Activated T-helper 1 cell treated with anti-CD3 and anti-CD28 coated beads, Interleukin-2, amount 50 U/mL, for 16 hours (primary cell): ENCODE measurements around the gene SMPD2.

Experiments
- DNase-seq, 2 donors: peaks; one replicate each; pipeline ENCODE4 v3.0.0-alpha.2; 2020; ENCODE audit warnings: low read depth in 1 of 2, low spot score in 1 of 2

SMPD2 gene

DNA sequence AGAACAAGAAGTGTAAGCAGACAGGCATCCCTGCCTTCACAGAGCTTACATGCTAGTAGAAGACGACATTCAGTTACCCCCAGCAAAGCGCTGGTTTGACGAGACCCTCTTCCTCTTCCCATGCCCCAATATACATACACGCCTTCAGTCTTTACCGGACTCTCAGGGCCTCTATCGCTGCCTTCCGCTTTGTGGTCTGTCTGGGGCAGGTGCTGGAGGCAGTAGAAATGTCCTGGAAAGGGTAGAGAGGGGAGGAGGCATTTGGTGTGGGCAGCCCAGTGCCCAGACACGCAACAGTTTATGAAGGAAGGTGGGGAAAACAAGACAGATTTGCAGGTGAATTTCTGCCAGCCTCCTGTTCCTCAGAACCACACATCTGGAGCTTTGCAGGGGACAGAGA is 6.0 kb downstream of the SMPD2 start:
- DNase-seq = no peak

DNA sequence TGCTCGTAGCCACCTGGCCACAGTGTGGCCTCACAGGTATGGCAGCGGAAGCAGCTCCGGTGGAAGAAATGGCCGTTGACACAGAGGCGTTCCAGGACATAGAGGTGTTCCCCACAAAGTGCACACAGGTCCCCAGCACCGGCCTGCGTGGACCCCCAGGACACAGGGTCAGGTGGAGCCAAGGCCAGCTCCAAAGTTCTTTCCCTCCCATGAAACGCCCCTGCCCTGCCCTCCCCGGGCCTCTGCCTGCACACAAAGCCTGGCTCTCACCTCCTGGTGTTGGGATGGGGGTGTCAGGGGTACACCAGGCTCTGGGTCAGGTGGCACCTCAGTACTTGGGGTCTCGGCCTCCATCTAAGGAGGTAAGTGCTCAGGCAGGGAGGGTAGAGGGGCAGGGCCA is 6.6 kb downstream of the SMPD2 start:
- DNase-seq = no peak

DNA sequence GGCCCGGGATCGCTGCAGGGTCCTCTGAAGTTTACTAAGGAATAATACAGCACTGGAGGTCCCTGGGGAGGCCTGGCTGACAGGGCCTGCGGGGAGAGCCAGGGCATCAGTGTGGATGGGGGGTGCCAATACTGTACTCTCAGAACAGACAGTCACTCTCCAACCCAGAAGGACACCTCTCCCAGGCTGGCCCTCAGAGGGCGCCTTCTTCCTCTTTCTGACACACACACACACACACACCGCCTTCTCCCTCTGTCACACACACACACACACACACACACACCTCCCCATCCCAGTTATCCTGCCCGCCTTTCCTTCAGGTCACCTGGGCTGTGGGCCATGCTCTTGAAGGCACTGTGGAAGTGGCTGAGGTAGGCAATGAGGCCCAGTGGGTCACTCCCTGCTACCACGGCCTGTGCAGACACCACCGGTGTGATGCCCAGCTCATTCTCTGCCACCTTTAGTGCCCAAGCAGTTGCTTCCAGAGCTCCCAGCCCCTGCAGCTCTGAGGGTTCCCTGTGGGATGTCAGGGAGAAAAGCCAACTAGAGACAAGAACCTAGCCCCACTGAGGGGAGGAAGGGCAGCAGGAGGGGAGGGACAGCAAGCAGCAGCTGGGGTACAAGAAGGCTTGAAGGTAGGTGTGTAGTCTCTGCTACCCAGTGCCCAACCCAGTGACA is 7.5 kb downstream of the SMPD2 start:
- DNase-seq = no peak

DNA sequence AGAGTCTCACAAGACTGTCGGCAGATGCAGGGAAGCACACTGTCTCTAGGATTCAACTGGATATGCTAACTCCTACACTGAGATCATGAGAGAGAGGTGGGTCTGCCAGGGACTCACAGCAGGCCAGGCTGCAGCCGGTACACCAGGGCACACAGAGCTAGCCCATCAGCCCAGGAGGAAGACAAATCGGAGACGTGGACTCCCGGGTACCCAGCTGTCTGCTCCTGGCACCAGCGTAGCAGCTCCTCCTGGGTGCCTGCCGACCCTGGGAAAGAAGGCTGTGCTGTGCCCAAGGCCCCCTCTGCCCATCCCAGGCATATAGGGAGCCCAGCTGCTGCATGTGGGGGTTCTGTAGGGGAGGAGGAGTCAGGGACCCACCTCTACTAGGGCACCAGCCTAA is 8.1 kb downstream of the SMPD2 start:
- DNase-seq = no peak

DNA sequence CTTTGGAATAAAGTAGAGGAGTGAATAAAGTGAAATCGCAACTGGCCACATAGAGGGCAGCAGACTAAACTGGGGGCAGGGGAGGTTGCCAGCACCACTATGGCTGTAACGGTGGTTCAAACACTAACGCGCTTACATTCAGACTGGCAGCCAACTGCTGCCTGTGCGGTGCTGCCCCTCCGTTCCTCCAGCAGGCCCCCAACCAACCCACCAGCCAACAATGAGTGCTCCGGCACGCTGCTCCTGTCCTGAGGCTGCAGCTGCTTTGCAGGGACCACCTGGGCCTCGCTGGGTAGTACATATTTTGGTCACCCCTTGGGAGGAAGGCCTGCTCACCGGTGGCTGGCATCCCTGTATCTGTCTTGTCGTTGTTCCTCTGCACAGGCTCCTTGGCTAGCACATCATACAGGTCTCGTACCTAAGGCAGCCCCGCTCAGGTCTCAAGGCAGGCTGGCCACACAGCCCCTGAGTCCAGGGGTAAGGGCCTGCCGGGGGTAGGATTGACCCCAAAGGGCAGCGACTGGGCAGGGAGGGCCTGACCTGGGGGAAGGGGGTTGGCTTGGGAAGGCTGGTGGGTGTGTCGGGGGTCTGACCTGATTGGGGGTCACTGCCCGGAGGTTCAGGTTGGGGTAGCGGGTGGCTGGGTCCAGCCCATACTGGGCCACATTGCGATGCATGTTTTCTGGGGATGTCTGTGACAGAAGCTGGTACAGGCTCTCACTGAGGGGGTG is 8.7 kb downstream of the SMPD2 start:
- no peak for DNase-seq

DNA sequence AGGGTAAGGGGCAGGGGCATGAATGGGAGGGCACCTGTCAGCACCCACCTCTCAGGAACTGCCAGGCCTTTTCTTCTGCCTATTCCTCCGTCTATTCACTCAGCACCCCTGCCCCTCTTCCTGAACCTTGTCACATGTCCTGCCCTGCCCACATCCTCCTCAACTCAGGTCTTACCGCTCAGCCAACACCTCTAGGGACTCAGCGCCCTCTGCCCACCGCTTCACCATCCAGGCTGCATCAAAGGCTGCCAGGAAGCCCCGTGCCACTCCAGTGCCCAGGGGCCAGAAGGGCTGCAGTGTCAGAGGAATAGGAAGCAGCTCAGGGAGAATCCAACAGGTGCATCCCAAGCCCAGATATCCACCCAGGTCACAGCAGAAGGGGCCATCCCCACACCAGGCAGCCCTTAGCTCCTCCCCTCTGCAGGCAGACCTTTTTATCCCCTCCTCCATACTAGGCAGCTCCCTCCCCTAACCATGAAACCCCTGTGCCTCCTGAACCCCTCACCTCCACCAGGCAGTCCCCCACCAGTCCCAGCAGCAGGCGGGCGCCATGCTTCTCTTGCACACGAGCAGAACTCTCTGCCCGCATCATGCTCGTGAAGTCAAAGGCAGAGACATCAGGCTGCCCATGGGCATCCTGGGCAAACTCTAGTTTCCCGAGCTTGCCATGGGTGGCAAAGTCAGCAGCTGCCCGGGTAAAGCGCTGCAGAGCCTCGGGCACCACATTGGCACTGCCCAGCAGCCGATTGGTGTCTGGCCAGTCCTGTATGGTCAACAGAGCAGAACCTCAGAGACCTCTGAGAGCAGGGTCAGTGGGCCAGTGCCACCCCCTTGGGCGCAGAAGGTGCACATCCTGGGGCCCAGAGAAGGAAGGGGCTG is 9.5 kb downstream of the SMPD2 start:
- no peak for DNase-seq

DNA sequence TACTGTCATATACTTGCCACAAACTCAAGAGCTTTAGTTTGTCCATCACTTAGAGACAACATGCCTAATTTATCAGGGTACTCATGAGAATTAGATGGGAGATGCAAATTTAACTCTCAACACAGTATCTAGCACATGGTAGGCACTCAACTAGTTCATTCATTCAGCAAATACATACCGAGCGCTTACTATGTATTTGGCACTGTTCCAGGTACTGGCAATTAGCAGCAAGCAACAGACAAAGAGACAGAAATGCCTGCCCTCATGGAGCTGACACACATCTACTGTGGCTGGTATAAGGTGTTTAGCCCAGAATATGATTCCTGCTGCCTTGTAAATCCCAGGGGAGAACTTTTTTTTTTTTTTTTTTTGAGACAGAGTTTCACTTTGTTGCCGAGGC is 10.3 kb downstream of the SMPD2 start:
- DNase-seq = no peak

DNA sequence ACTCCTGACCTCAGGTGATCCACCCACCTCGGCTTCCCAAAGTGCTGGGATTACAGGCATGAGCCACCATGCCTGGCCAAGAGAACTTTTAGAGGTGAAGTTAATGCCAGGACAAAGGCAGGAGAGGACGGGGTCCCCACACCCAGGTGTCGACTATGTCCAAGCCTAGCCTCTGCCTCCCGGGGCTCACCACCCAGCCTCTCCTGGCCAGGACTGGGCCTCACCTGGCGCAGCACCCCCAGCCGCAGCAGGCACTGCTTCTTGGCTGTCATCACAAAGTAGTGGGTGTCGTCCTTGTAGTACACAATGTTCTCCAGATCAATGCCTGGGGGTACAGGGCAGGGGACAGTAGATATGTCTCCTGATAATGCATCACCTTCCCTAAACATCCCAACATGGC is 10.9 kb downstream of the SMPD2 start:
- DNase-seq = no peak

DNA sequence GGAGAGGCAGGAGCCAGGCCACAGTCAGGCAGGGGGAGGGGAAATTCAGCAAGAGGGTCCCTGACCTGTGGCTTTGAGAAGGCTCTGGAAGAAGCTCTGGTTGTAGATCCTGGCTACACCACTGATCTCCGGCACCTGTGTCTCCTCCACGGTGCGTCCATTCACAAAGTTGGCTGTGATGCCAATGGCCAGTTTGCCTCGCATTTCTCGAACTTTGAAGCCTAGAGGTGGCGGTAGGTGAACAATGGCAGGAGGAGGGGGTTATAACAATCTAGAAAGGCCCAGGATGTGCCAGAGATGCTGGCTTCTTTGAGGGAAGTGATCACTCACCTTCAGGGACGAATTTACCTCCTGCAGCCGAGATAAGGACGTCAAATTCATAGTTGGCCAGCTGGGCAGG is 11.7 kb downstream of the SMPD2 start:
- DNase-seq = no peak

DNA sequence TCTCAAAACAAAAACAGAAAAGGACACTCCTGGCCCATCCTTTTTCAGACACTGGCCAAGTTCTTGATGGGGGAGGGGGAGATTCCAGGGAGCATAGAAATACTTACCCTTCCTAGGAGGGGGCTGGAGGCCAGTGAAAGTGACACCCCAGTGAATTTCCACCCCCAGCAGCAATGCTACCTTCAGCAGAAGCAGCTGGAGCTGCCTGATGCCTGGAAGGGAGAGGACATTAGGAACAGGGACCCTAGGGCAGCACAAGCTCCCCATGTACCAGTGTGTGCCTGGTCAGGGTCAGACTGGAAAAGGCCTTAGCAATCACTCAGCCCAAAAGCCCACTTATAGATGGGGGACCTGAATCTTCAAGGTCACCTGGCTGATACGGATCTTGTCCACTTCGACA is 12.6 kb downstream of the SMPD2 start:
- no peak for DNase-seq

DNA sequence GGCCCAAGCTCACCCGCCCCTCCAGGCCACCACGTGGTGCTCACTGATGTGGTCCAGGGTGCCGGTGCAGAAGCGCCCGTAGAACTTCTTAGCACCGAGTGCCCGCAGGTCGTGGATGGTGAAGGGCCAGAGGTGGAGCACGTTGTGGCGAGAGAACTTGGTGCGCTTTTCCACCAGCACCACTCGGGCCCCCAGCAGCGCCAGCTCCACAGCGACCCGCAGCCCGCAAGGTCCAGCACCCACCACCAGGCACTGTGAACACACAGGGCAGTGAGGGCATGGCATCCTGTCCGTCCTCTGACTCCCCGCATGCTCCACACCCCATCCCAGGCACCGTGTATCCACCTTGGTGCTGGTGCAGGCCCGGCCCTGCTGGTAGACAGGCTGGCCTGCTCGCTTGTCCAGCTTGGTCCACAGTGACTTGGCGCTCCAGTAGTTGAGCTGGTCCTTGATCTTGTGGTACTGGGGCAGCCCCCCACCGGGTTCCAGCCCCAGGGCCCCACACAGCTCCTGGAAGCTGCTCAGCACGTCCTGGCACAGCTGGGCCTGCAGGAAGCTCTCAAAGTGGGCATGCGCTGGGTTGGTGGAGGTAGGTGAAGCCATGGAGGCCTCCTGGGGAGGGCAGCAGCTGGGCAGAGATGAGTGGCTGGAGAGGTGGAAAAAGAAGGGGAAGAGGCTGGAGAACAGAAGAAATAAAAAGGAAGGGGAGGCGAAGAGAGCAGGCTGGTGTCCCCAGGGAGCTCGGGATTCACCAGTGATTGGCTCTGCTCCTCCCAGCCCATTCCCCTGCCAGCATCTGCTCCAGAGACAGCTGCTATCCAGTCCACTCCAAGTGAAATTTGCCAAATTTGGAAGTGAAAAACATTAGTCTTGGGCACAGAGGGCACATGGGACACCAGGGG is 13.3 kb downstream of the SMPD2 start:
- no peak for DNase-seq

DNA sequence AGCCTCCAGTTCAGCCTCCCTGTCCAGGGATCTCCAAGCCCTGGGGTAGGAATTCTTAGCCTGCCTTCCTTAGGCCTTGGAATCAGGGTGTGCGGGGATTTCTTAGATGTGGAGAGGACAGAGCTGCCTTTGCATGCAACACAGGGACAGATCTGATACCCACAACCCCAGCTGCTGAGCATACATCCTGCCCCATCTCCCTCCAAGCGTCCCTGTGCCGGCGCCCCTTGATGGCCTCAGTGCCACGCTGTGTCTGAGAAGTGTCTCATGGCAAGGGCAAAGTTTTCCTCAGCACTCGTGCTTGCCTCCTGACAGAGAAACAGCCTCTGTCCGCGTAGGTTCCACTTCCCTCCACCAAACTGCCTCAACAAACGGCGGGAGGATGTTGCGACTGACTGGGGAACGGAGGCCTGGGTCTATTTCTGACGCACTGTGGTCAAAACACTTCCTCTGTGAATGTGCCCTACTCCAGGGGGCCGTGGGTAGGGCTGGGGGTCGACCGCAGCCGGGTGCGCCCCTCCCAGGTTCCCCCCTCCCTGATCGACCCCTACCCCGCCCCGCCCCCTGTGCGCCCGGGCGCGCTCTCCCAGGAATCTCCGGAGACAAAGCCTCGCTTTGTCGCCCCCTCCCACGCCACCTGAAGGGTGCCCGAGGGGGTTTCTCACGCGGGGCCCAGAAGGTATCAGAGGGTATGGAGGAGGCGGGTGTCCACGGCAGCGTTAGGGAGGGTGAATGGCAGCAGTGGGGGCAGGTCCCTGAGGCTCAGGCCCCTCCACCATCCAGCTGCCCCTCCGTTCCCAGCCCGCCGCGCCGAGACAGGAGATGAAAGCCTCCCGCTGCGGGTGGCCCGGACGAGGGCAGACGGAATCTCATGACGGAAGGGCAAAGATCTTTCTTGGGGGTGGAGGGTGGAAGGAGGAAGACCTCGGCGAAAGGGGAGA is 14.2 kb downstream of the SMPD2 start:
- peak; percentile 30 to 54 for DNase-seq

DNA sequence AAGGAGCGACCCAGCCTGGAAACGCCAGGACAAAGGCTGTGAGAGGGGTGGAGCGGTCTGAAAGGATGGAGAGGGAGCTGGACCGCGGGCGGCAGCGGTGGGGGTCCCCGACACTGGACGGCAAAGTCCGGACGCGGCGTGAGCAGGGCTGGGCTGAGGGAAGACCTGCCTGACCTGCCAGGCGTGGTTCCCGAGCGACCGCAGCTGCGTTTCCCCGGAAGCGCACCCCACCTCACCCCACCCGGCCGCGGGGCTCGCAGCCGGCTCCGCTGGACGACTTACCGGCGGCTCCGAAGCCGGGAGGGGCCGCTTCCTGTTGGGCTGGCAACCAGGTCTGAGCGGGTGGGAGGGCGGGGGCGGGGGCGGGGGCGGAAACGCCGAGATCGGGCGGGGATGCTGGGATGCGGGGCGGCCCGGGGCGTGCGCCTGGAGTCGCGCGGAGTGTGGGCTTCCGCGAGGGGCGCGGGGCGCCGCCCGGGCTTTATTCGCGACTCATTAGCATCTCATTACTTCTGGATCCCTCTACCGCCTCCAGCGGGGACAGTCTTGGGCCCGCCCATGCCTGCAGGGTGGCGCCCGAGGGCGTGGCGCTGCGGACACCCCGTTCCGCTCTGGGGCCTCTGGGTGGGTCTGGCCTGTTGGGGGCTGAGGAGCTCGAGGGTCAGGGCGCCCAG is 15.1 kb downstream of the SMPD2 start, which contains the start of gene MICAL1:
Gene MICAL1, minus strand, starts transcription at position 336 of the 674 bp plus-strand sequence. CDS start 1,576 bp downstream, outside the sequence.
- DNase-seq = peak; percentile 41 to 59

DNA sequence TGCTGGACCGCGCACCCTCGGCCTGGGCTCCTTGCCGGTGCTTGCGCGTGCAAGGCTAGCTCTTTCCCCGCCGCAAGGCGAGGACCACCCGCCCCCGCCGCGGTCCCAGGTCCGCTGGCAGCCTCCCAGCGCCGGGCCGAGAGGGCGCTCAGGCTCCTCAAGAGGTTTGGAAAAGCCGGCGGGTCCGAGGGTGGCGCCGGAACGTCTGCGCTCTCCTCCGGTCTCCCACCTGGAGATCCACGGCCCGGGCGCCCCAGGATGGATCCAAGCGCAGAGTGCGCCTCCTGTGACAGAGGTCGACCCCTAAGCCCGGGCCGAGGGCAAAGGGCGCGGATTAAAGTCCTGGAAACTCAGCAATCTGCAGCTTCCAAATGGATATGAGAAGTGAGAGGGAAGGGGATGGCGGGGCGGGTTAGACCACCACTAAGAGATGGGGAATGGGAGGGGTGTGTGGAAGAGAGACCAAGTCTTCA is 15.6 kb downstream of the SMPD2 start:
- no peak for DNase-seq

DNA sequence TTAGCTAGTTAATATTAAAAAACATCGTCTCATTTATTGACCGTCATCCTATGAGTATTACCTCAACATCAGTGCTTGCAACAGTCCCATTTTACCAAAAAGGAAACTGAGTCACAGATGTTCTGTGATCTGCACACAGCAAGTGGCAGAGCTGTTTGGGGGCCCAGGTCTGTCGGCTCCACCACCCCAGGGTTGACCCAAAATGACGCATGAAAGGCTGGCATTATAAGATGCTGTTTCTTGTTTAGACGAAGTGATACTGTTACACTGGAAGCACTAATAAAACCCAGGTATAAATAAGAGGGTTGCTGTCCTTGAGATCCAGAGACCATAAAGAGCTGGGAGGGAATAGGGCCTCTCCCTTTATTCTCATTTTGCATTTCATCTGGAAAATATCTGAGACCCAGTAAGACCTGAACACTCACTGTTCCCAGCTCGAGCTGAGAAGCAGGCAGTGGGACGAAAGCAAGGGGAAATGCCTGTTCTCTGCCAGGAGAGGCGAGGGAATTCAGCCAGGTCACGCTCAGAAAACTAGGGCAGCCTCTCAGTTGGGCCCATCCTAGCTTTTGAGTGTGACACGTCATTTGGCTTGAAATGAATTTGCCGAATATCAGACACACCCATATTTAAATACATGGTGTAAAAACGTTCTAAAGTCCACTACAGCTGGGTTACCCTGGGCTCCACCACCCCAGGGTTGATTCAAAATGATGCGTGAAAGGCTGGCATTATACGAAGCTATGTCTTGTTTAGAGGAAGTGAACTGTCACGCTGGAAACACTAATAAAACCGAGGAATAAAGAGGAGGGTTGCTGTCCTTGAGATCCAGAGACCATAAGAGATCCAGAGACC is 16.4 kb downstream of the SMPD2 start:
- DNase-seq = no peak

DNA sequence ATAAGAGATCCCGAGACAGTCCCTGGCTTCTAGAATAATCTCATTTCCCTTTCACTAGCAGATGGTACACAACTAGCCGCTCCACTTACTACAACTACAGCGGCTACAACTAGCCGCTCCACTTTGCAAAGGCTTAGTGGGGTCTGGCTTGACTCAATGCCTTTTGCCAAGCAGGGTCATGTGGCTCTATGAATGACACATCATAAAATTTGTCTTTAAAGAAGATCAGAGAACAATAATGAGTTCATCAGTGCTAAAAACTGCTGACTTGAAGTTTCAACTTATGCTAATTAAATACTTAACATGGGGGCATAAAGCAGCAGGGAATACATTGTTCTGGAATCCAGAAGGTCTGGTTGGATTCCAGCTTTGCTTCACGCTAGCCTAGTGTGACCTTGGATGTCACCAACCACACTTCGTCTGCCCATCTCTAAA is 17.1 kb downstream of the SMPD2 start:
- no peak for DNase-seq

DNA sequence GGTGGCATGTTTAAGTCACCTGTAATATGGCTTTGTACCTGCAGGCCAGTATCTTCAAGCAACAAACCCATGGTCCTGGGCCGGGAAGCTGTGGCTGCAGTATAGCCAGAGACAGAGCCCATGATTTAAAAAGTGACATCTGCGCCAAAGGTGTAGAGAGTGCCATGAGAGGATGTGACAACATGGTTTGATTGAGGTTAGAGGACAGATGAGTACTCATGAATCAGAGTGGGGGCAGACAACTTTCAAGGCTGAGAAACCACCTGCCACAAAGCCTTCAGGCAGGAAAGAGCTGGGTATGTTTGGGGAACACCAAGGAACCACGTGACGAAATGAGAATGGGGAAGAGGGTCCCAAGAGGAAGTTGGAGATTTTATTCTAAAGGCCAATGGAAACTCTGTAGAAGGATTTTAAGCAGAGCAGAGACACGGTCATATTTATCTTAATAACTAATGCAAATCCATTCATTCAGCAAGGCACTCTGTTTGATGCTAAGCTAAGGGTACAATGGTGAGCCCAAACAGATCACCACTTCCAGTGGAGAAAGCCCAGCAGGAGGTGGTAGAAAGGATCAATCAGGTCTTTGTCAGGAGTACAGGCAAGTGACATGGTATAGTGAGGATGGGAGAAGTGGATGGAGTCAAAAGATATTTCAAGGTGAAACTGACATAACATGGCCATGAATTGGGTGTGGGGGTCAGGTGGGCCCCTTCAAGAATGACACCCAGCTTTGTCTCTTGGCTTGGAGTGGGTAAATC is 18.4 kb downstream of the SMPD2 start:
- DNase-seq = no peak
